NCI-H226 (cell line): ENCODE measurements around the gene HRH4.

Source experiments
- DNase-seq: peaks from one replicate; pipeline ENCODE4 v3.0.0-alpha.2; 2015

Gene HRH4

GRCh38 chr18:24470022-24470618, 9.7 kb downstream of the HRH4 start:
- no peak for DNase-seq

- no peak for DNase-seq
Observed at GRCh38 chr18:24470805-24471204, 10.4 kb downstream of the HRH4 start.

GRCh38 chr18:24472591-24472990, 12.2 kb downstream of the HRH4 start:
- peak; percentile 17 for DNase-seq

GRCh38 chr18:24474406-24474805, 14.0 kb downstream of the HRH4 start:
- no peak for DNase-seq

GRCh38 chr18:24475926-24476589, 15.6 kb downstream of the HRH4 start:
- no peak for DNase-seq

- no peak for DNase-seq
Observed at GRCh38 chr18:24479371-24479770, 18.9 kb downstream of the HRH4 start.

- DNase-seq: no peak
Observed at GRCh38 chr18:24482821-24483220, 22.4 kb downstream of the HRH4 start.

GRCh38 chr18:24485681-24486080, 25.2 kb downstream of the HRH4 start:
- DNase-seq: no peak

- no peak for DNase-seq
Observed at GRCh38 chr18:24486684-24487083, 26.2 kb downstream of the HRH4 start.

- no peak for DNase-seq
Observed at GRCh38 chr18:24488824-24489493, 28.5 kb downstream of the HRH4 start.

GRCh38 chr18:24490539-24490938, 30.1 kb downstream of the HRH4 start:
- DNase-seq: no peak

GRCh38 chr18:24491927-24492834, 31.7 kb downstream of the HRH4 start:
- no peak for DNase-seq

- no peak for DNase-seq
Observed at GRCh38 chr18:24494586-24494985, 34.1 kb downstream of the HRH4 start.

GRCh38 chr18:24497031-24497754, 36.8 kb downstream of the HRH4 start:
- DNase-seq: no peak

- DNase-seq: no peak
Observed at GRCh38 chr18:24499814-24500213, 39.4 kb downstream of the HRH4 start.

- no peak for DNase-seq
Observed at GRCh38 chr18:24500217-24500616, 39.8 kb downstream of the HRH4 start.

GRCh38 chr18:24500766-24501165, 40.3 kb downstream of the HRH4 start:
- no peak for DNase-seq

- no peak for DNase-seq
Observed at GRCh38 chr18:24502667-24503523, 42.5 kb downstream of the HRH4 start.

- no peak for DNase-seq
Observed at GRCh38 chr18:24504401-24504800, 44.0 kb downstream of the HRH4 start.

- no peak for DNase-seq
Observed at GRCh38 chr18:24506175-24506574, 45.7 kb downstream of the HRH4 start.

- DNase-seq: no peak
Observed at GRCh38 chr18:24509435-24509834, 49.0 kb downstream of the HRH4 start.

- peak; percentile 48 for DNase-seq
Observed at GRCh38 chr18:24514439-24514838, 54.0 kb downstream of the HRH4 start.
